ENCODE data around the gene PRPF31.

DNA sequence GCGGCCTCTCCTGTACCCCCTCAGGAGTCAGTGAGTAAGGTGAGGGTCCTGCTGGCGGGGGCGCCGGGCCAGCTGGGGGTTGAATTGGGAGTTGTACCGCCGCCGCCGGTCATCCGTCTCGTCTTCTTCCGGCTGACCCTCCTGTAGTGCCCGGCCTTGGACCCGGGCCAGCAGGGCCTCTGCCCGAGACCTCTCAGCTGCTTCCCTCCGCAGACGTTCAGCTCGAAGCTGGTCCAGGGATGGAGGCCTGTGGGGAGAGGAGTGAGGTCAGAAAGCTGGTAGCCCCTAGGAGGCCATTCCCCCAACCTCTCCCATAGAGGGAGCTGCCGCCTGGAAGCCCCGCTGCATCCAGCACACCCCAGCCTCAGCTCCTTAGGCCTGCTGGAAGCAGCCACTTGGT lies 40.1 kb downstream of the PRPF31 start:
- TF ChIP-seq RAD21 (conservative IDR thresholded peaks at IDR 0.05): no peak
- TF ChIP-seq, protein P1, sequence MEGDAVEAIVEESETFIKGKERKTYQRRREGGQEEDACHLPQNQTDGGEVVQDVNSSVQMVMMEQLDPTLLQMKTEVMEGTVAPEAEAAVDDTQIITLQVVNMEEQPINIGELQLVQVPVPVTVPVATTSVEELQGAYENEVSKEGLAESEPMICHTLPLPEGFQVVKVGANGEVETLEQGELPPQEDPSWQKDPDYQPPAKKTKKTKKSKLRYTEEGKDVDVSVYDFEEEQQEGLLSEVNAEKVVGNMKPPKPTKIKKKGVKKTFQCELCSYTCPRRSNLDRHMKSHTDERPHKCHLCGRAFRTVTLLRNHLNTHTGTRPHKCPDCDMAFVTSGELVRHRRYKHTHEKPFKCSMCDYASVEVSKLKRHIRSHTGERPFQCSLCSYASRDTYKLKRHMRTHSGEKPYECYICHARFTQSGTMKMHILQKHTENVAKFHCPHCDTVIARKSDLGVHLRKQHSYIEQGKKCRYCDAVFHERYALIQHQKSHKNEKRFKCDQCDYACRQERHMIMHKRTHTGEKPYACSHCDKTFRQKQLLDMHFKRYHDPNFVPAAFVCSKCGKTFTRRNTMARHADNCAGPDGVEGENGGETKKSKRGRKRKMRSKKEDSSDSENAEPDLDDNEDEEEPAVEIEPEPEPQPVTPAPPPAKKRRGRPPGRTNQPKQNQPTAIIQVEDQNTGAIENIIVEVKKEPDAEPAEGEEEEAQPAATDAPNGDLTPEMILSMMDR (IDR thresholded peaks at IDR 0.05; ENCODE audit: poor library complexity, severe bottlenecking): no peak

Data from neural cell (in vitro differentiated cells).